HL-60 (cell line): Measurements from ENCODE around the gene NUDT22.

Experiments used
- CTCF ChIP-seq: IDR thresholded peaks from one replicate; pipeline ENCODE4 v1.5.1; 2011; ENCODE audit warnings: low read length, control low read depth, inconsistent platforms; ENCODE audit not compliant: insufficient read depth
- POLR2AphosphoS5 ChIP-seq: IDR thresholded peaks from 2 replicates; pipeline ENCODE4 v1.6.1; 2012; ENCODE audit warnings: low read depth

GRCh38 chr11:64262271-64263002, 36.4 kb downstream of the NUDT22 start:
- TF ChIP-seq CTCF (no peak), POLR2AphosphoS5 (no peak)
